K562 (cell line): ENCODE results near the gene MAN1A1.

ENCODE experiments used
- ETV5 ChIP-seq: sonication (generic); formaldehyde crosslinking; IDR thresholded peaks from 2 replicates; pipeline ENCODE4 v1.4.0; 2020; ENCODE audit warnings: low read depth, mild to moderate bottlenecking, missing genetic modification reagents
- HNRNPL ChIP-seq: fragments of 200-400 bp; formaldehyde crosslinking; IDR thresholded peaks from 2 replicates; pipeline ENCODE4 v1.6.1; 2017; ENCODE audit warnings: low read depth, mild to moderate bottlenecking, low read length
- HSF4 ChIP-seq: fragments of 250-450 bp; sonication (Bioruptor Pico); IDR thresholded peaks from 2 replicates; pipeline ENCODE4 v2.1.2; 2022; ENCODE audit warnings: mild to moderate bottlenecking, moderate library complexity, borderline replicate concordance
- RFX1 ChIP-seq: fragments of 450-650 bp; IDR thresholded peaks from 2 replicates; pipeline ENCODE4 v1.6.1; 2016; ENCODE audit warnings: mild to moderate bottlenecking, moderate library complexity
- RFX5 ChIP-seq: IDR thresholded peaks from 2 replicates; pipeline ENCODE4 v1.6.1; 2011; ENCODE audit warnings: low read depth, mild to moderate bottlenecking, improper control_type of control experiment, low read length
- ZNF274 ChIP-seq: IDR thresholded peaks from 2 replicates; pipeline ENCODE4 v1.6.1; 2011; ENCODE audit warnings: low read depth, mild to moderate bottlenecking, low read length, moderate library complexity, borderline replicate concordance
- ZNF717 ChIP-seq: fragments of 250-450 bp; sonication (Bioruptor Pico); IDR thresholded peaks from 2 replicates; pipeline ENCODE4 v1.5.0; 2021
- ZNF77 ChIP-seq: fragments of 250-450 bp; sonication (Bioruptor Pico); IDR thresholded peaks from 2 replicates; pipeline ENCODE4 v1.5.0; 2020
- TF ChIP-seq, protein P1 (sequence below), 3 experiments: IDR thresholded peaks in 2 of 3; conservative IDR thresholded peaks in 1 of 3; 2 replicates each; pipeline ENCODE4 v1.5.1; 2011 to 2012; ENCODE audit warnings: low read length in 3 of 3, mild to moderate bottlenecking in 3 of 3, control low read depth in 2 of 3, improper control_type of control experiment in 1 of 3, inconsistent platforms in 1 of 3, low read depth in 1 of 3, mixed read lengths in 1 of 3, moderate library complexity in 1 of 3; ENCODE audit not compliant: insufficient read depth in 2 of 3
- TF ChIP-seq, protein P2 (sequence below): fragments of 150-350 bp; IDR thresholded peaks from 2 replicates; pipeline ENCODE4 v1.6.1; 2014; ENCODE audit warnings: low read depth, mild to moderate bottlenecking, low read length, borderline replicate concordance

DNA sequence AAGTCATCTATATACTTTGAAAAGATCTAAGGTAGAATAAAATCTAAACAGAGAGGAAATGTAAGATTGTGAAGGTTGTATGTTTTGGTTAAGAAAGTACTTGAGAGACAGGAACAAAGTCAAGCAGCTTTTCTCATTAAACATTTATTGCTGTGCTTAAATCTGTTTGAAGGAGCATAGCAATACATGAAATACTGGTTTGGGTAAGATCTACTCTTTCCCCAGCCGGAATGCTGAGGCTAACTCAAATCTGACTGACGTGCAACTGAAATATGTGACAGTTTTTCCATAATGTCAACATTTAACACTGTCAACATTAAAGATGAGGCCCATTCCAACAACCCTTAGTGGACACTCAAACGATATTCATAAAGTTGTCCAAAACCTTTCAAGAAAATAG is 59.9 kb downstream of the MAN1A1 start:
- TF ChIP-seq RFX5 = no peak
- TF ChIP-seq, protein P1, sequence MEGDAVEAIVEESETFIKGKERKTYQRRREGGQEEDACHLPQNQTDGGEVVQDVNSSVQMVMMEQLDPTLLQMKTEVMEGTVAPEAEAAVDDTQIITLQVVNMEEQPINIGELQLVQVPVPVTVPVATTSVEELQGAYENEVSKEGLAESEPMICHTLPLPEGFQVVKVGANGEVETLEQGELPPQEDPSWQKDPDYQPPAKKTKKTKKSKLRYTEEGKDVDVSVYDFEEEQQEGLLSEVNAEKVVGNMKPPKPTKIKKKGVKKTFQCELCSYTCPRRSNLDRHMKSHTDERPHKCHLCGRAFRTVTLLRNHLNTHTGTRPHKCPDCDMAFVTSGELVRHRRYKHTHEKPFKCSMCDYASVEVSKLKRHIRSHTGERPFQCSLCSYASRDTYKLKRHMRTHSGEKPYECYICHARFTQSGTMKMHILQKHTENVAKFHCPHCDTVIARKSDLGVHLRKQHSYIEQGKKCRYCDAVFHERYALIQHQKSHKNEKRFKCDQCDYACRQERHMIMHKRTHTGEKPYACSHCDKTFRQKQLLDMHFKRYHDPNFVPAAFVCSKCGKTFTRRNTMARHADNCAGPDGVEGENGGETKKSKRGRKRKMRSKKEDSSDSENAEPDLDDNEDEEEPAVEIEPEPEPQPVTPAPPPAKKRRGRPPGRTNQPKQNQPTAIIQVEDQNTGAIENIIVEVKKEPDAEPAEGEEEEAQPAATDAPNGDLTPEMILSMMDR (IDR thresholded peaks at IDR 0.05 in 2 of 3, conservative IDR thresholded peaks at IDR 0.05 in 1 of 3; ENCODE audit: insufficient read depth in 2 of 3, low read depth in 1 of 3, low read length in 3 of 3) = no peak
- TF ChIP-seq ZNF717 (CRISPR knock-in tag) = no peak
- no peak for TF ChIP-seq ETV5 (CRISPR knock-in tag)
- no peak for TF ChIP-seq HNRNPL
- TF ChIP-seq ZNF274 = no peak
- TF ChIP-seq HSF4 (CRISPR knock-in tag) = no peak
- no peak for TF ChIP-seq RFX1
- TF ChIP-seq ZNF77 (CRISPR knock-in tag) = no peak
- TF ChIP-seq, protein P2, sequence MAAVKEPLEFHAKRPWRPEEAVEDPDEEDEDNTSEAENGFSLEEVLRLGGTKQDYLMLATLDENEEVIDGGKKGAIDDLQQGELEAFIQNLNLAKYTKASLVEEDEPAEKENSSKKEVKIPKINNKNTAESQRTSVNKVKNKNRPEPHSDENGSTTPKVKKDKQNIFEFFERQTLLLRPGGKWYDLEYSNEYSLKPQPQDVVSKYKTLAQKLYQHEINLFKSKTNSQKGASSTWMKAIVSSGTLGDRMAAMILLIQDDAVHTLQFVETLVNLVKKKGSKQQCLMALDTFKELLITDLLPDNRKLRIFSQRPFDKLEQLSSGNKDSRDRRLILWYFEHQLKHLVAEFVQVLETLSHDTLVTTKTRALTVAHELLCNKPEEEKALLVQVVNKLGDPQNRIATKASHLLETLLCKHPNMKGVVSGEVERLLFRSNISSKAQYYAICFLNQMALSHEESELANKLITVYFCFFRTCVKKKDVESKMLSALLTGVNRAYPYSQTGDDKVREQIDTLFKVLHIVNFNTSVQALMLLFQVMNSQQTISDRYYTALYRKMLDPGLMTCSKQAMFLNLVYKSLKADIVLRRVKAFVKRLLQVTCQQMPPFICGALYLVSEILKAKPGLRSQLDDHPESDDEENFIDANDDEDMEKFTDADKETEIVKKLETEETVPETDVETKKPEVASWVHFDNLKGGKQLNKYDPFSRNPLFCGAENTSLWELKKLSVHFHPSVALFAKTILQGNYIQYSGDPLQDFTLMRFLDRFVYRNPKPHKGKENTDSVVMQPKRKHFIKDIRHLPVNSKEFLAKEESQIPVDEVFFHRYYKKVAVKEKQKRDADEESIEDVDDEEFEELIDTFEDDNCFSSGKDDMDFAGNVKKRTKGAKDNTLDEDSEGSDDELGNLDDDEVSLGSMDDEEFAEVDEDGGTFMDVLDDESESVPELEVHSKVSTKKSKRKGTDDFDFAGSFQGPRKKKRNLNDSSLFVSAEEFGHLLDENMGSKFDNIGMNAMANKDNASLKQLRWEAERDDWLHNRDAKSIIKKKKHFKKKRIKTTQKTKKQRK = no peak
